ENCODE measurements around the gene ILKAP.

- TF ChIP-seq EZH2 (IDR thresholded peaks at IDR 0.05; ENCODE audit: insufficient read depth, poor library complexity, severe bottlenecking), result no peak
- no peak for TF ChIP-seq EZH2phosphoT487 (IDR thresholded peaks at IDR 0.05; ENCODE audit: insufficient read depth, low read depth)
Measured at GRCh38 chr2:238121511-238122286, 81.8 kb downstream of the ILKAP start.

Data from GM23248 (cell line).